ENCODE measurements around the gene ZC3H14.

Gene ZC3H14

GRCh38 chr14:88588081-88588480 lies 25.2 kb downstream of the ZC3H14 start:
- peaks cover 36% of the 10 kb centered on the region for H3K36me3 ChIP-seq (ENCODE audit: insufficient read depth, low read length)
- H3K79me2 ChIP-seq (ENCODE audit: control insufficient read depth, insufficient read depth, low read length, unreplicated experiment), result peaks cover 3% of the 10 kb centered on the region
- H3K27ac ChIP-seq (ENCODE audit: low read depth, low read length), result no peak overlapping the region
- H2AFZ ChIP-seq (ENCODE audit: low read length, unreplicated experiment), result no peak overlapping the region
- peaks cover 5% of the 10 kb centered on the region for H3K4me1 ChIP-seq (ENCODE audit: control insufficient read depth, insufficient read depth, low read length, unreplicated experiment)
- H3K27me3 ChIP-seq (ENCODE audit: insufficient read depth, low read length), result no peaks in the 10 kb centered on the region
- H3K4me3 ChIP-seq (ENCODE audit: low read depth, low read length), result no peak overlapping the region

GRCh38 chr14:88590173-88590572 lies 27.3 kb downstream of the ZC3H14 start:
- no peak overlapping the region for H2AFZ ChIP-seq (ENCODE audit: low read length, unreplicated experiment)
- no peak overlapping the region for H3K27ac ChIP-seq (ENCODE audit: low read depth, low read length)
- H3K4me1 ChIP-seq (ENCODE audit: control insufficient read depth, insufficient read depth, low read length, unreplicated experiment), result peaks cover 5% of the 10 kb centered on the region
- peaks cover 3% of the 10 kb centered on the region for H3K79me2 ChIP-seq (ENCODE audit: control insufficient read depth, insufficient read depth, low read length, unreplicated experiment)
- H3K36me3 ChIP-seq (ENCODE audit: insufficient read depth, low read length), result peaks cover 40% of the 10 kb centered on the region
- H3K27me3 ChIP-seq (ENCODE audit: insufficient read depth, low read length), result no peaks in the 10 kb centered on the region
- no peak overlapping the region for H3K4me3 ChIP-seq (ENCODE audit: low read depth, low read length)

GRCh38 chr14:88592031-88592430 lies 29.2 kb downstream of the ZC3H14 start:
- H3K27me3 ChIP-seq (ENCODE audit: insufficient read depth, low read length), result no peaks in the 10 kb centered on the region
- peaks cover 33% of the 10 kb centered on the region for H3K36me3 ChIP-seq (ENCODE audit: insufficient read depth, low read length)
- H2AFZ ChIP-seq (ENCODE audit: low read length, unreplicated experiment), result no peak overlapping the region
- peaks cover 3% of the 10 kb centered on the region for H3K79me2 ChIP-seq (ENCODE audit: control insufficient read depth, insufficient read depth, low read length, unreplicated experiment)
- no peak overlapping the region for H3K4me3 ChIP-seq (ENCODE audit: low read depth, low read length)
- H3K4me1 ChIP-seq (ENCODE audit: control insufficient read depth, insufficient read depth, low read length, unreplicated experiment), result peaks cover 5% of the 10 kb centered on the region
- no peak overlapping the region for H3K27ac ChIP-seq (ENCODE audit: low read depth, low read length)

- no peak overlapping the region for H2AFZ ChIP-seq (ENCODE audit: low read length, unreplicated experiment)
- no peaks in the 10 kb centered on the region for H3K4me1 ChIP-seq (ENCODE audit: control insufficient read depth, insufficient read depth, low read length, unreplicated experiment)
- no peaks in the 10 kb centered on the region for H3K79me2 ChIP-seq (ENCODE audit: control insufficient read depth, insufficient read depth, low read length, unreplicated experiment)
- H3K36me3 ChIP-seq (ENCODE audit: insufficient read depth, low read length), result peaks cover 46% of the 10 kb centered on the region
- H3K4me3 ChIP-seq (ENCODE audit: low read depth, low read length), result no peak overlapping the region
- H3K27me3 ChIP-seq (ENCODE audit: insufficient read depth, low read length), result no peaks in the 10 kb centered on the region
- H3K27ac ChIP-seq (ENCODE audit: low read depth, low read length), result no peak overlapping the region
Measured at GRCh38 chr14:88597038-88597437, 34.2 kb downstream of the ZC3H14 start.

- Histone ChIP-seq H3K79me2 (ENCODE audit: control insufficient read depth, insufficient read depth, low read length, unreplicated experiment) (no peaks in the 10 kb centered on the region), H3K27me3 (ENCODE audit: insufficient read depth, low read length) (no peaks in the 10 kb centered on the region), H3K27ac (ENCODE audit: low read depth, low read length) (no peak overlapping the region), H3K36me3 (ENCODE audit: insufficient read depth, low read length) (peaks cover 52% of the 10 kb centered on the region), H2AFZ (ENCODE audit: low read length, unreplicated experiment) (no peak overlapping the region), H3K4me1 (ENCODE audit: control insufficient read depth, insufficient read depth, low read length, unreplicated experiment) (no peaks in the 10 kb centered on the region), H3K4me3 (ENCODE audit: low read depth, low read length) (no peak overlapping the region)
Measured at GRCh38 chr14:88597601-88598000, 34.8 kb downstream of the ZC3H14 start.

GRCh38 chr14:88598097-88598675 lies 35.3 kb downstream of the ZC3H14 start:
- Histone ChIP-seq H3K36me3 (ENCODE audit: insufficient read depth, low read length) (peaks cover 57% of the 10 kb centered on the region), H3K27me3 (ENCODE audit: insufficient read depth, low read length) (no peaks in the 10 kb centered on the region), H3K4me1 (ENCODE audit: control insufficient read depth, insufficient read depth, low read length, unreplicated experiment) (no peaks in the 10 kb centered on the region), H2AFZ (ENCODE audit: low read length, unreplicated experiment) (no peak overlapping the region), H3K4me3 (ENCODE audit: low read depth, low read length) (no peak overlapping the region), H3K79me2 (ENCODE audit: control insufficient read depth, insufficient read depth, low read length, unreplicated experiment) (no peaks in the 10 kb centered on the region), H3K27ac (ENCODE audit: low read depth, low read length) (no peak overlapping the region)

GRCh38 chr14:88599326-88599725 lies 36.5 kb downstream of the ZC3H14 start:
- Histone ChIP-seq H3K79me2 (ENCODE audit: control insufficient read depth, insufficient read depth, low read length, unreplicated experiment) (no peaks in the 10 kb centered on the region), H2AFZ (ENCODE audit: low read length, unreplicated experiment) (no peak overlapping the region), H3K4me1 (ENCODE audit: control insufficient read depth, insufficient read depth, low read length, unreplicated experiment) (no peaks in the 10 kb centered on the region), H3K4me3 (ENCODE audit: low read depth, low read length) (no peak overlapping the region), H3K27me3 (ENCODE audit: insufficient read depth, low read length) (no peaks in the 10 kb centered on the region), H3K36me3 (ENCODE audit: insufficient read depth, low read length) (peaks cover 53% of the 10 kb centered on the region), H3K27ac (ENCODE audit: low read depth, low read length) (no peak overlapping the region)

- no peak overlapping the region for H3K27ac ChIP-seq (ENCODE audit: low read depth, low read length)
- H3K4me1 ChIP-seq (ENCODE audit: control insufficient read depth, insufficient read depth, low read length, unreplicated experiment), result no peaks in the 10 kb centered on the region
- no peaks in the 10 kb centered on the region for H3K79me2 ChIP-seq (ENCODE audit: control insufficient read depth, insufficient read depth, low read length, unreplicated experiment)
- H3K27me3 ChIP-seq (ENCODE audit: insufficient read depth, low read length), result no peaks in the 10 kb centered on the region
- no peak overlapping the region for H3K4me3 ChIP-seq (ENCODE audit: low read depth, low read length)
- H3K36me3 ChIP-seq (ENCODE audit: insufficient read depth, low read length), result peaks cover 48% of the 10 kb centered on the region
- no peak overlapping the region for H2AFZ ChIP-seq (ENCODE audit: low read length, unreplicated experiment)
Measured at GRCh38 chr14:88599761-88600439, 37.1 kb downstream of the ZC3H14 start.

GRCh38 chr14:88604212-88604611 lies 41.4 kb downstream of the ZC3H14 start:
- H3K4me1 ChIP-seq (ENCODE audit: control insufficient read depth, insufficient read depth, low read length, unreplicated experiment), result no peaks in the 10 kb centered on the region
- no peaks in the 10 kb centered on the region for H3K27me3 ChIP-seq (ENCODE audit: insufficient read depth, low read length)
- H2AFZ ChIP-seq (ENCODE audit: low read length, unreplicated experiment), result no peak overlapping the region
- H3K36me3 ChIP-seq (ENCODE audit: insufficient read depth, low read length), result peaks cover 51% of the 10 kb centered on the region
- H3K79me2 ChIP-seq (ENCODE audit: control insufficient read depth, insufficient read depth, low read length, unreplicated experiment), result no peaks in the 10 kb centered on the region
- no peak overlapping the region for H3K27ac ChIP-seq (ENCODE audit: low read depth, low read length)
- H3K4me3 ChIP-seq (ENCODE audit: low read depth, low read length), result no peak overlapping the region

- no peaks in the 10 kb centered on the region for H3K27me3 ChIP-seq (ENCODE audit: insufficient read depth, low read length)
- no peak overlapping the region for H3K4me3 ChIP-seq (ENCODE audit: low read depth, low read length)
- H3K4me1 ChIP-seq (ENCODE audit: control insufficient read depth, insufficient read depth, low read length, unreplicated experiment), result no peaks in the 10 kb centered on the region
- H2AFZ ChIP-seq (ENCODE audit: low read length, unreplicated experiment), result no peak overlapping the region
- no peak overlapping the region for H3K27ac ChIP-seq (ENCODE audit: low read depth, low read length)
- no peaks in the 10 kb centered on the region for H3K79me2 ChIP-seq (ENCODE audit: control insufficient read depth, insufficient read depth, low read length, unreplicated experiment)
- H3K36me3 ChIP-seq (ENCODE audit: insufficient read depth, low read length), result peaks cover 56% of the 10 kb centered on the region
Measured at GRCh38 chr14:88605594-88605993, 42.8 kb downstream of the ZC3H14 start.

GRCh38 chr14:88607829-88608228 lies 45.0 kb downstream of the ZC3H14 start:
- no peak overlapping the region for H2AFZ ChIP-seq (ENCODE audit: low read length, unreplicated experiment)
- peaks cover 20% of the 10 kb centered on the region for H3K4me1 ChIP-seq (ENCODE audit: control insufficient read depth, insufficient read depth, low read length, unreplicated experiment)
- no peak overlapping the region for H3K4me3 ChIP-seq (ENCODE audit: low read depth, low read length)
- H3K27ac ChIP-seq (ENCODE audit: low read depth, low read length), result no peak overlapping the region
- no peaks in the 10 kb centered on the region for H3K27me3 ChIP-seq (ENCODE audit: insufficient read depth, low read length)
- H3K79me2 ChIP-seq (ENCODE audit: control insufficient read depth, insufficient read depth, low read length, unreplicated experiment), result no peaks in the 10 kb centered on the region
- peaks cover 52% of the 10 kb centered on the region for H3K36me3 ChIP-seq (ENCODE audit: insufficient read depth, low read length)
